ENCODE measurements around the gene POLN. TPM values are rescaled to one million over a fixed set of nuclear protein-coding genes. Genes with fewer than 3 reads are reported as not detected.

Gene POLN
- total RNA-seq, 1 donor: 2.9 TPM

DNA sequence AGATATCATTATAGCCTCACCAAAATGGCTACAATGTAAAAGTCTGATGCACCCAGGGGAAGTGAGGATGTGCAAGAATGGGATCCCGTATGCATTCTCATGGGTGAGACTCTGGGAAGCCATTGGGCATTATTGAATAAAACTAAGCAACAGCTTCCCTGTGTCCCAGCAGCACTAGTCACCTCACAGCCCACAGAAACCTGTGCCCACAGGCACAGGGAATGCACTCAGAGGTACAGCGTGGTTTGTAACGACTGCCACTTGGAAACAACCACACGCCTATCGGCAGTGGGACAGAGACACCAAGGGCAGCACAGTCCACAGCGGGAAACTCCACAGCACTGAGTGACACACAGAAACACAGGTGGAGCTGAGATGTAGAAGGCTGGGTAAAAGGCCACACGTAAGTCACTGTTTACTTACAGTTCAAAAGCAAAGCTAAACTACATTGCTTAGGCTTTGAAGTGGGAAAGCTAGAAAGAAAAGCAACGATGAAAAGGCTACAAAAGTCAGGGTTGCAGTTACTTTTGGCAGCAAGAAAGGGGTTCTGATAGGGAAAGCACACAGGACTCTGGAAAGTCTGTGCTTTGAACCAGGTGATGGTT is 69.2 kb downstream of the POLN start:
- no peaks in the 10 kb centered on the region for H3K9me3 ChIP-seq (ENCODE audit: low read depth, low read length)
- H3K4me3 ChIP-seq (ENCODE audit: insufficient read depth, low read length): no peak overlapping the region
- no peak overlapping the region for H2AFZ ChIP-seq (ENCODE audit: low read length)
- no peaks in the 10 kb centered on the region for H3K4me1 ChIP-seq (ENCODE audit: insufficient read depth, low read length)
- DNase-seq (ENCODE audit: insufficient read length, low spot score, missing footprints): no peak
- no peaks in the 10 kb centered on the region for H3K27me3 ChIP-seq (ENCODE audit: insufficient read depth, low read length)
- H3K4me2 ChIP-seq (ENCODE audit: insufficient read depth, low read length): no peak overlapping the region
- no peaks in the 10 kb centered on the region for H4K20me1 ChIP-seq (ENCODE audit: insufficient read depth, low read length)
- H3K36me3 ChIP-seq (ENCODE audit: insufficient read depth, low read length): no peaks in the 10 kb centered on the region
- no peak overlapping the region for H3K27ac ChIP-seq (ENCODE audit: low read depth, low read length)
- TF ChIP-seq, protein P1, sequence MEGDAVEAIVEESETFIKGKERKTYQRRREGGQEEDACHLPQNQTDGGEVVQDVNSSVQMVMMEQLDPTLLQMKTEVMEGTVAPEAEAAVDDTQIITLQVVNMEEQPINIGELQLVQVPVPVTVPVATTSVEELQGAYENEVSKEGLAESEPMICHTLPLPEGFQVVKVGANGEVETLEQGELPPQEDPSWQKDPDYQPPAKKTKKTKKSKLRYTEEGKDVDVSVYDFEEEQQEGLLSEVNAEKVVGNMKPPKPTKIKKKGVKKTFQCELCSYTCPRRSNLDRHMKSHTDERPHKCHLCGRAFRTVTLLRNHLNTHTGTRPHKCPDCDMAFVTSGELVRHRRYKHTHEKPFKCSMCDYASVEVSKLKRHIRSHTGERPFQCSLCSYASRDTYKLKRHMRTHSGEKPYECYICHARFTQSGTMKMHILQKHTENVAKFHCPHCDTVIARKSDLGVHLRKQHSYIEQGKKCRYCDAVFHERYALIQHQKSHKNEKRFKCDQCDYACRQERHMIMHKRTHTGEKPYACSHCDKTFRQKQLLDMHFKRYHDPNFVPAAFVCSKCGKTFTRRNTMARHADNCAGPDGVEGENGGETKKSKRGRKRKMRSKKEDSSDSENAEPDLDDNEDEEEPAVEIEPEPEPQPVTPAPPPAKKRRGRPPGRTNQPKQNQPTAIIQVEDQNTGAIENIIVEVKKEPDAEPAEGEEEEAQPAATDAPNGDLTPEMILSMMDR (IDR thresholded peaks at IDR 0.05; ENCODE audit: extremely low read depth, low read depth, low read length): no peak
- H3K79me2 ChIP-seq (ENCODE audit: insufficient read depth, low read length): no peaks in the 10 kb centered on the region

DNA sequence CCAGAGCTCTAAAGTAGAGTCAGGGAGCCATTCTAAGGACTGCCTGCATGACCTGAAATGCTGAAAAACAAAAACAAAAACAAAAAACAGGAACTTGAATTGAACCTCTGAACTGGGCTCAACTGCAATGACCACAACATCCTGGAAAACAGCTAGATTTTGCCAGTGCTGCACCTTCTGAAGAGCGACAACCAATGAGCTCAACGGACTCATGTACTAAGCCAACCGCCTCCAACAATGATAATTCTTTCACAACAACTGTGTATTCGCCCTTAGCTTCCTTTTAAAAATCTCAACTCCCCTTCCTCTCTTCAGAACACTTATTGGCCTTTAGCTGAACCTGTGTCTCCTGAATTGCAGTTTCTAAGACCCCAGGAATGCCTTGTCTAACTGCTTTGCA is 69.8 kb downstream of the POLN start:
- Histone ChIP-seq H3K4me2 (ENCODE audit: insufficient read depth, low read length) (no peak overlapping the region), H3K27me3 (ENCODE audit: insufficient read depth, low read length) (no peaks in the 10 kb centered on the region), H3K27ac (ENCODE audit: low read depth, low read length) (no peak overlapping the region), H3K4me3 (ENCODE audit: insufficient read depth, low read length) (no peak overlapping the region), H2AFZ (ENCODE audit: low read length) (no peak overlapping the region), H3K79me2 (ENCODE audit: insufficient read depth, low read length) (no peaks in the 10 kb centered on the region), H3K4me1 (ENCODE audit: insufficient read depth, low read length) (no peaks in the 10 kb centered on the region), H4K20me1 (ENCODE audit: insufficient read depth, low read length) (no peaks in the 10 kb centered on the region), H3K9me3 (ENCODE audit: low read depth, low read length) (no peaks in the 10 kb centered on the region), H3K36me3 (ENCODE audit: insufficient read depth, low read length) (no peaks in the 10 kb centered on the region)
- TF ChIP-seq, protein P1 (IDR thresholded peaks at IDR 0.05; ENCODE audit: extremely low read depth, low read depth, low read length): no peak
- DNase-seq (ENCODE audit: insufficient read length, low spot score, missing footprints): no peak

DNA sequence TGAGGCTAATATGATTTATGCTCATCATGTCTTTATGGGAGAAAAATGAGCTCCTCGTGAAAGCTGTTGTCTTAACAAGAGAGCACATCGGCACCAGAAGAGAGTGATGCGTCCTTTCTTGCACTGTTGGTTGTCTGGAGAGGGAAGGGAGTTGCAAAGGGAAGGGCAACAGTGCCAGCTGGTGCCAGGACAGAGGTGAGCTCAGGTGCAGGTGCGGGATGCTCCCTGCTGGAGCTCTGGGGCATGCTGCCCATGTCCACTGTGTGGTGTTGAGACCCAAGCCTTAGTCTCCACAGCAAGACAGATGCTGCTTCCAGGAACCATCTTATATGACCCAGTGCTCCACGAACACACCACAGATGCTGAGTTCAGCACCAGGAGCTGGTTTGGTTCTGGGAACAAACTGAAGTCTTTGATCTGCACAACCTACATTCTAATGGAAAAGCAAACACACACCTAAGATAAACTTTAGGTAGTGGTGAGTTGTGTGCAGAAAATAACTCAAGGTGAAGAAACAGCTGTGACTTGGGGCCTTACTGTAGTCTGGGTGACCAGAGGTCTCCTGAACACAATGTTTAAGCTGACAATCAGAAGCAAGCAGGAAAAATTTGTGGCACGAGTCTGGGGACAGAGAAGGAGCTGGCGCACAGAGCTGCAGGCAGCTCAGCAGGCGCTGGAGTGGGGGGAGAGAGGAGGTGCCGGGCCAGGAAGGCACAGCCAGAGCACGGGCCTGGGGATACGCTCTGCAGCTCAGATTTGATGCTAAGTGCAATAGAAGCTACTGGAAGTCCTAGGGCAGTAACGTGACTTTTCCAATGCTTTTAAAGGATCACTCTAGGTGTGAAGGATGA is 73.2 kb downstream of the POLN start:
- Histone ChIP-seq H3K79me2 (ENCODE audit: insufficient read depth, low read length) (no peaks in the 10 kb centered on the region), H3K4me1 (ENCODE audit: insufficient read depth, low read length) (no peaks in the 10 kb centered on the region)

DNA sequence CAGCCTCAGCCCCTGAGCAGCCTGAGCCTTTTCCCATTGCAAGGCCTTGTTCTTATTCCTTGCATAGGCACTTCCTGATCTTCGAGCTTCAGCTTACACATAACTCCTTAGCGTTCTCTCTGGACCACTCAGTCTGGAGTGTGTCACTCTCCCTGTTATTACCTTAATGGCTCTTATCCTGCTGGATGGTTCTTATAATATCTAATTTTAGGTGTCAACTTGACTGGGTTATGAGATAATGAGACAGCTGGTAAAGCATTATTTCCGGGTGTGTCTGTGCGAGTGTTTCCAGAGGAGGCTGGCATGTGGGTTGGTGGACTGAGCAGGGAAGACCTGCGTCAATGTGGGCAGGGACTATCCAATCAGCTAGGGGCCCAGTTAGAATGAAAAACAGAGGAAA is 75.7 kb downstream of the POLN start:
- no peaks in the 10 kb centered on the region for H3K36me3 ChIP-seq (ENCODE audit: insufficient read depth, low read length)
- H3K4me3 ChIP-seq (ENCODE audit: insufficient read depth, low read length): no peak overlapping the region
- no peaks in the 10 kb centered on the region for H4K20me1 ChIP-seq (ENCODE audit: insufficient read depth, low read length)
- H3K27ac ChIP-seq (ENCODE audit: low read depth, low read length): no peak overlapping the region
- no peak for DNase-seq (ENCODE audit: insufficient read length, low spot score, missing footprints)
- TF ChIP-seq, protein P1 (IDR thresholded peaks at IDR 0.05; ENCODE audit: extremely low read depth, low read depth, low read length): no peak
- no peaks in the 10 kb centered on the region for H3K79me2 ChIP-seq (ENCODE audit: insufficient read depth, low read length)
- H3K9me3 ChIP-seq (ENCODE audit: low read depth, low read length): no peaks in the 10 kb centered on the region
- no peaks in the 10 kb centered on the region for H3K4me1 ChIP-seq (ENCODE audit: insufficient read depth, low read length)
- no peaks in the 10 kb centered on the region for H3K27me3 ChIP-seq (ENCODE audit: insufficient read depth, low read length)
- no peak overlapping the region for H3K4me2 ChIP-seq (ENCODE audit: insufficient read depth, low read length)
- no peak overlapping the region for H2AFZ ChIP-seq (ENCODE audit: low read length)

More for the DNA sequence above, 73.2 kb downstream of the POLN start:
- Histone ChIP-seq H3K4me3 (ENCODE audit: insufficient read depth, low read length) (no peak overlapping the region), H3K9me3 (ENCODE audit: low read depth, low read length) (no peaks in the 10 kb centered on the region), H3K27ac (ENCODE audit: low read depth, low read length) (no peak overlapping the region), H2AFZ (ENCODE audit: low read length) (no peak overlapping the region), H3K27me3 (ENCODE audit: insufficient read depth, low read length) (no peaks in the 10 kb centered on the region), H3K4me2 (ENCODE audit: insufficient read depth, low read length) (no peak overlapping the region), H4K20me1 (ENCODE audit: insufficient read depth, low read length) (no peaks in the 10 kb centered on the region), H3K36me3 (ENCODE audit: insufficient read depth, low read length) (no peaks in the 10 kb centered on the region)
- TF ChIP-seq, protein P1 (IDR thresholded peaks at IDR 0.05; ENCODE audit: extremely low read depth, low read depth, low read length): no peak
- no peak for DNase-seq (ENCODE audit: insufficient read length, low spot score, missing footprints)
